Measurements from ENCODE around the gene NKAIN1.

Gene NKAIN1

GRCh38 chr1:31241321-31241720 is 1.6 kb upstream of the NKAIN1 start:
- Histone ChIP-seq H2AFZ (ENCODE audit: low read length) (no peak overlapping the region), H3K4me1 (ENCODE audit: insufficient read depth, low read length, poor library complexity, severe bottlenecking) (no peaks in the 10 kb centered on the region), H3K9ac (ENCODE audit: low read depth, low read length, poor library complexity, severe bottlenecking) (no peak overlapping the region), H3F3A (ENCODE audit: low read depth) (no peaks in the 10 kb centered on the region), H4K20me1 (ENCODE audit: insufficient read depth, low read length, poor library complexity, severe bottlenecking) (no peaks in the 10 kb centered on the region), H3K36me3 (ENCODE audit: insufficient read depth, low read length) (no peaks in the 10 kb centered on the region), H3K79me2 (ENCODE audit: insufficient read depth, low read length) (no peaks in the 10 kb centered on the region), H3K9me3 (ENCODE audit: insufficient read depth, low read depth, low read length) (no peaks in the 10 kb centered on the region), H3K4me2 (ENCODE audit: low read depth, low read length, poor library complexity, severe bottlenecking) (no peak overlapping the region), H3K4me3 (ENCODE audit: low read length, poor library complexity, severe bottlenecking) (no peak overlapping the region), H3K27me3 (ENCODE audit: insufficient read depth, low read length, poor library complexity, severe bottlenecking) (no peaks in the 10 kb centered on the region), H3K9me2 (replicated peaks; ENCODE audit: low read depth, low read length) (no peaks in the 10 kb centered on the region)
- no peak for TF ChIP-seq EZH2phosphoT487 (IDR thresholded peaks at IDR 0.05; ENCODE audit: borderline replicate concordance)
- TF ChIP-seq CTCF (conservative IDR thresholded peaks at IDR 0.05; ENCODE audit: low read length): no peak

GRCh38 chr1:31238986-31239613 is 587 bp downstream of the NKAIN1 start:
- TF ChIP-seq CTCF (conservative IDR thresholded peaks at IDR 0.05; ENCODE audit: low read length) (no peak), EZH2phosphoT487 (IDR thresholded peaks at IDR 0.05; ENCODE audit: borderline replicate concordance) (no peak)
- Histone ChIP-seq H3K9me2 (replicated peaks; ENCODE audit: low read depth, low read length) (no peaks in the 10 kb centered on the region), H3K4me1 (ENCODE audit: insufficient read depth, low read length, poor library complexity, severe bottlenecking) (no peaks in the 10 kb centered on the region), H3K36me3 (ENCODE audit: insufficient read depth, low read length) (no peaks in the 10 kb centered on the region), H3K4me3 (ENCODE audit: low read length, poor library complexity, severe bottlenecking) (no peak overlapping the region), H3F3A (ENCODE audit: low read depth) (no peaks in the 10 kb centered on the region), H3K4me2 (ENCODE audit: low read depth, low read length, poor library complexity, severe bottlenecking) (no peak overlapping the region), H3K27me3 (ENCODE audit: insufficient read depth, low read length, poor library complexity, severe bottlenecking) (no peaks in the 10 kb centered on the region), H2AFZ (ENCODE audit: low read length) (no peak overlapping the region), H3K9ac (ENCODE audit: low read depth, low read length, poor library complexity, severe bottlenecking) (no peak overlapping the region), H3K9me3 (ENCODE audit: insufficient read depth, low read depth, low read length) (no peaks in the 10 kb centered on the region), H4K20me1 (ENCODE audit: insufficient read depth, low read length, poor library complexity, severe bottlenecking) (no peaks in the 10 kb centered on the region), H3K79me2 (ENCODE audit: insufficient read depth, low read length) (no peaks in the 10 kb centered on the region)

GRCh38 chr1:31238612-31238985 is 1.1 kb downstream of the NKAIN1 start:
- Histone ChIP-seq H3K27me3 (ENCODE audit: insufficient read depth, low read length, poor library complexity, severe bottlenecking) (no peaks in the 10 kb centered on the region), H4K20me1 (ENCODE audit: insufficient read depth, low read length, poor library complexity, severe bottlenecking) (no peaks in the 10 kb centered on the region), H3K9ac (ENCODE audit: low read depth, low read length, poor library complexity, severe bottlenecking) (no peak overlapping the region), H3K9me2 (replicated peaks; ENCODE audit: low read depth, low read length) (no peaks in the 10 kb centered on the region), H3K4me2 (ENCODE audit: low read depth, low read length, poor library complexity, severe bottlenecking) (no peak overlapping the region), H3K36me3 (ENCODE audit: insufficient read depth, low read length) (no peaks in the 10 kb centered on the region), H3K4me1 (ENCODE audit: insufficient read depth, low read length, poor library complexity, severe bottlenecking) (no peaks in the 10 kb centered on the region), H3K4me3 (ENCODE audit: low read length, poor library complexity, severe bottlenecking) (no peak overlapping the region), H3K9me3 (ENCODE audit: insufficient read depth, low read depth, low read length) (no peaks in the 10 kb centered on the region), H2AFZ (ENCODE audit: low read length) (no peak overlapping the region), H3K79me2 (ENCODE audit: insufficient read depth, low read length) (no peaks in the 10 kb centered on the region), H3F3A (ENCODE audit: low read depth) (no peaks in the 10 kb centered on the region)
- TF ChIP-seq CTCF (conservative IDR thresholded peaks at IDR 0.05; ENCODE audit: low read length) (no peak), EZH2phosphoT487 (IDR thresholded peaks at IDR 0.05; ENCODE audit: borderline replicate concordance) (no peak)
